ENCODE data around the gene ATP11B. TPM values are rescaled to one million over a fixed set of nuclear protein-coding genes. Genes with fewer than 3 reads are reported as not detected.
A peak's percentile ranks its signal among the peaks of the same experiment; 100 is the strongest.

Gene ATP11B
- total and polyA plus RNA-seq, 7 donors: 4.0 to 23.9 (median 18.8) TPM

DNA sequence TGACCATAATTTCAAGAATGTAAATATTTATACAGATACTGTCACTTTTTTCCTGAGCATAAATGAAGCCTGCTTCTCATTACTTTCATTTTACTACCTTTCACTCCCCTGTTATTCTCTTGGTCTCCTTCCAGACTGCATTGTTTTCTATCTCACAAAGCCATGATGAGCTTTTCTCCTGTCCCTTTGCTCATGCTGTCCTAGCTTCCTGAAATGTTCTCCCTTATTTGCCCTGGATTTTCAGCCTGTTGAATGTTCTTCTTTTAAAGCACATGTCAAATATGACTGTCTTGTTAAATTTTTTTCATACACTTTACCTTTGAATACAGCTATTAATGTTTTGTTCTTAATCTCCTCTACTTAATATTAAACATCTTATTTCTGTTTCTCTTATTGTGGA is 31.7 kb downstream of the ATP11B start:
- Histone ChIP-seq H3K9me3 (no peaks in the 10 kb centered on the region), H3K4me3 (no peak overlapping the region), H3K4me1 (no peaks in the 10 kb centered on the region), H3K27ac (no peak overlapping the region), H3K36me3 (ENCODE audit: insufficient read depth in 1 of 2, low read depth in 1 of 2) (peaks cover 0 to 32% of the 10 kb centered on the region in 2 donors), H3K27me3 (ENCODE audit: insufficient read depth in 3 of 3, low read length in 2 of 3) (no peaks in the 10 kb centered on the region)
- intact Hi-C loops (cut with DNase I): no loop called here
- TF ChIP-seq, protein P1, sequence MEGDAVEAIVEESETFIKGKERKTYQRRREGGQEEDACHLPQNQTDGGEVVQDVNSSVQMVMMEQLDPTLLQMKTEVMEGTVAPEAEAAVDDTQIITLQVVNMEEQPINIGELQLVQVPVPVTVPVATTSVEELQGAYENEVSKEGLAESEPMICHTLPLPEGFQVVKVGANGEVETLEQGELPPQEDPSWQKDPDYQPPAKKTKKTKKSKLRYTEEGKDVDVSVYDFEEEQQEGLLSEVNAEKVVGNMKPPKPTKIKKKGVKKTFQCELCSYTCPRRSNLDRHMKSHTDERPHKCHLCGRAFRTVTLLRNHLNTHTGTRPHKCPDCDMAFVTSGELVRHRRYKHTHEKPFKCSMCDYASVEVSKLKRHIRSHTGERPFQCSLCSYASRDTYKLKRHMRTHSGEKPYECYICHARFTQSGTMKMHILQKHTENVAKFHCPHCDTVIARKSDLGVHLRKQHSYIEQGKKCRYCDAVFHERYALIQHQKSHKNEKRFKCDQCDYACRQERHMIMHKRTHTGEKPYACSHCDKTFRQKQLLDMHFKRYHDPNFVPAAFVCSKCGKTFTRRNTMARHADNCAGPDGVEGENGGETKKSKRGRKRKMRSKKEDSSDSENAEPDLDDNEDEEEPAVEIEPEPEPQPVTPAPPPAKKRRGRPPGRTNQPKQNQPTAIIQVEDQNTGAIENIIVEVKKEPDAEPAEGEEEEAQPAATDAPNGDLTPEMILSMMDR (IDR thresholded peaks at IDR 0.05): no peak
- ATAC-seq: no peak
- DNase-seq: no peak

DNA sequence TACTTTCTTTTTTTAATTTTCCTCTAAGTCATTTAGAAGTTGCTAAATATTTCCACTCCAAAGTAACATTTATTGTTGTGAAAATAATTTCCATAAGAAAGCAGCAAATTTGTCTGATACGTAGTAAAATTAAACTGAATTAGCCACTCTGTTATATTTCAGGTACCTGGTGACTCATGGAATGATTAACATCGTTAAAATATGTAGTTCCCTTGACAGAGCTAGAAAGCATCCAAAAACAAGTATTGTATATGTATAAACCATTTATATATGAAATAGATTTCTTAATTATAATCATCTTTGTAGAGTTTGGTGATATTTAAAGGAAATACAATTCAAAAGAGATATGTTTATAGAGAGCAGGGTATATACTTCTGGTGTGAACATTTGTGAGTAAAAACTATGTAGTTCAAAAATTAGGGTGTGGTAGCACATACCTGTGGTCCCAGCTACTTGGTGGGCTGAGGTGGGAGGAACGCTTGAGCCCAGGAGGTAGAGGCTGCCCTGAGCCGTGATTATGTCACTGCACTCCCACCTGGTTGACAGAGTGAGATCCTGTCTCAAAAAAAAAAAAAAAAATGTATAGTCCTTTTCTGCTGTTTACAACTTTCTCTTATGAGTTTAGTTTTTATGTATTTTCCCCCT is 36.6 kb downstream of the ATP11B start:
- no peak overlapping the region for H3K4me3 ChIP-seq
- 96% methylated on average over 4 of the region's 4 CpGs for WGBS, 3 donors
- intact Hi-C loops (cut with DNase I): no loop called here
- TF ChIP-seq, protein P1 (IDR thresholded peaks at IDR 0.05): no peak
- ATAC-seq: no peak
- DNase-seq: no peak
- no peaks in the 10 kb centered on the region for H3K27me3 ChIP-seq (ENCODE audit: insufficient read depth in 3 of 3, low read length in 2 of 3)
- no peak overlapping the region for H3K27ac ChIP-seq
- H3K9me3 ChIP-seq: no peaks in the 10 kb centered on the region
- H3K4me1 ChIP-seq: no peaks in the 10 kb centered on the region
- H3K36me3 ChIP-seq (ENCODE audit: insufficient read depth in 1 of 2, low read depth in 1 of 2): peaks cover 0 to 50% of the 10 kb centered on the region in 2 donors

DNA sequence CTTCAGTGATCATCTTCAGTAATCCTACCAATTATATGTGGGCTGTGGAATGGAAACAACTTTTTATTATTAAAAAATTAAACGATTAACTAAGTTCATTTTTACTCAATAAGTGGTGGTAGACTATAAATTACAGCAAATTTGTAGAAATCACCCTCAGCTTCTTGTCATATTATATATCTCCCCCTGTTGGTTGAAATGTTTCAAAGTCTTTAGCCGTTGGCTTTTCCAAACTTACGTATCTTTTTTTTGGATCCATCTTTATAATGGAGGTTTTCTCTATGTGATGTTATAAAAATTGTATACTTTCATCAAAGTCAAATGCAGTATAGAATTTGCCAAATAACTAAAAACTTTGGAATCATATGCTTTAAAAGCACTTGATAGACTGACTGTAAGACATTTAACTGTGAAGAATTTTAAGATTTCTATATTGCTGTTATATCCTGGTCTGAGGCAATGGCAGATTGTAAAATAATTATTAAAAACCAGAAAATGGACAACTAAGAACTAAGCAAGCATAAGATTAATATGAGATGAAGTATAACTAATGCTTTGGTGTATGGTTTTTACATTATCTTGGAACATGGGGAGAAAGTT is 44.7 kb downstream of the ATP11B start:
- WGBS, 3 donors: 16 to 64% (median 17%) methylated on average over 3 of the region's 3 CpGs
- peak in 1 of 4 donors; percentile 63 for ATAC-seq
- Histone ChIP-seq H3K36me3 (ENCODE audit: insufficient read depth in 1 of 2, low read depth in 1 of 2) (peaks cover 3 to 87% of the 10 kb centered on the region in 2 donors), H3K27me3 (ENCODE audit: insufficient read depth in 3 of 3, low read length in 2 of 3) (no peaks in the 10 kb centered on the region), H3K27ac (no peak overlapping the region), H3K4me1 (no peaks in the 10 kb centered on the region), H3K4me3 (no peak overlapping the region), H3K9me3 (no peaks in the 10 kb centered on the region)
- no peak for DNase-seq
- intact Hi-C loops (cut with DNase I): no loop called here
- TF ChIP-seq, protein P1 (IDR thresholded peaks at IDR 0.05): peak; percentile 56

DNA sequence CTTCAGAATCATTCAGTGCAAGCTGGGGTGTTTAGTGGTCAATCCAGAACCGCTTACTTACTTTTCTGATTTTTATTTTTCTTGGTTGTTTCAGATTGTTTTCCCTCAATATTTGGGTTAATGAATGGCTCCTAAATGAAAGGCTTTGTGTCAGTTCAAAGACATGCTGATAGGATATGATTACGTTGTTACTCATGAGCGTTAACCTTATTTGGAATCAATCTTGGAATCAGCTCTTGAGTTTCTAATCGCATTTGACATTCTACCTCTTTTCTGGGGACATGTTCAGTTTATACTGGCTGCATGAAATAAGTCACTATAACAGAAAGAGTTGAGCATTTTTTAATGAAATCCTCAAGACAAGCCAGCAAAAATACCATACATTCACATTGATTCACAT is 50.2 kb downstream of the ATP11B start:
- H3K9me3 ChIP-seq: no peaks in the 10 kb centered on the region
- H3K27me3 ChIP-seq (ENCODE audit: insufficient read depth in 3 of 3, low read length in 2 of 3): no peaks in the 10 kb centered on the region
- intact Hi-C loops (cut with DNase I): loop anchor here in 1 of 2 donors (5.0 kb wide), 1 partner anchor 131 kb away; no protein-coding TSS in a partner anchor
- no peak overlapping the region for H3K27ac ChIP-seq
- no peak for ATAC-seq
- peaks cover 3 to 95% of the 10 kb centered on the region in 2 donors for H3K36me3 ChIP-seq (ENCODE audit: insufficient read depth in 1 of 2, low read depth in 1 of 2)
- no peak for DNase-seq
- WGBS, 3 donors: 77 to 87% (median 80%) methylated on average over 4 of the region's 4 CpGs
- TF ChIP-seq, protein P1 (IDR thresholded peaks at IDR 0.05): no peak
- no peaks in the 10 kb centered on the region for H3K4me1 ChIP-seq
- H3K4me3 ChIP-seq: no peak overlapping the region
